CD4-positive, alpha-beta T cell treated with Interleukin-6 for 4 hours (primary cell): Measurements from ENCODE around the gene SS18.

ENCODE experiments used
- DNase-seq: peaks from one replicate; pipeline ENCODE4 v3.0.0-alpha.2; 2020; ENCODE audit warnings: mixed read lengths

The SS18 gene

GRCh38 chr18:26071020-26071419, 19.4 kb downstream of the SS18 start:
- no peak for DNase-seq

GRCh38 chr18:26059357-26059756, 31.1 kb downstream of the SS18 start:
- DNase-seq = no peak

GRCh38 chr18:26057344-26057773, 33.1 kb downstream of the SS18 start:
- DNase-seq = no peak

GRCh38 chr18:26056291-26056690, 34.1 kb downstream of the SS18 start:
- no peak for DNase-seq

- DNase-seq = no peak
These were observed 37.9 kb downstream of the SS18 start for GRCh38 chr18:26052505-26052904.

DNA sequence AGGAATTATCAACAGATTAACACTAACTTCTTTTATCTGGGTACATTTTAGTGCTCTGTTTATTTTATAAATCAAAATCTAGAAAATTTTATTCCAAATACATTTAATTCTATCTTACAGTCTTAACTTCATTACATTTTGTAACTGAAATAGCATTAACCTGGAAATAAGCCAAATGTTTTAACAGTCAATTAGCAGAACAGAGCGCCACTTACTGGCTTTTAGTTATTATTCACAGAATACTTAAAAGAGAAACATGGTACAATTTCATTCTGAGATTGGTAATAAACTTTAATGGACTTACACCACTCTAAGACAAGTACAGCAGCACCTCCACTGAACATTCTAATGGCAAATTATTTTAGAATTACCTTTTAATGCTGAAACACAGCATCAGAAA, 38.6 kb downstream of the SS18 start:
- no peak for DNase-seq

- DNase-seq = no peak
These were observed 43.9 kb downstream of the SS18 start for GRCh38 chr18:26046419-26047077.

GRCh38 chr18:26044807-26045206, 45.6 kb downstream of the SS18 start:
- DNase-seq = no peak

DNA sequence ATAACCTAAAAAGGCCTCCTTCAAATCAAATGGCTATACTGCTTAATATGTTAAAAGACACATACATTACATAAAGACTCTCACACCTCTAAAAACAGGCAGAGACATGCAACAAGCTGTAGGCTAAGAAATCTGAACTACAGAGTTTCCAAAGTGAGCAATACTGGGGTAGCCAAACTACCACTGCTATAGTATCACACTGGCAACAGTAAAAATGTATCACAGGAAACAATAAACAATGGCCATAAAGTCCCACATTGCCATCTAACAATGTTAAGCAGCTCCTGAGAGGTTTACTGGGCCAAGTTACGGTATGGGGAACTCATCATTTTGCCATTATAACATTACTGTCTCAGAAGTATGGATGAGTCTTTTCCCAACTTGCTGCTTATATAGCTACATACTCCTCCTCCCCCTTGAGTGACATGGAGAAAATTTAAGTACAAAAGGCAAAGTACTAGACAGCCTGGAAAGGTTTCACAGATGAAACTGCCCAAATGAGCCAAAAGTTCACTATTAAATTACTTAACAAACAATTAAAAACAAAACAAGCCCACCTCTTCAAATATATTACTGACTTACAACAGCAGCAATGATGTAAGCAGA, 50.3 kb downstream of the SS18 start:
- no peak for DNase-seq

DNA sequence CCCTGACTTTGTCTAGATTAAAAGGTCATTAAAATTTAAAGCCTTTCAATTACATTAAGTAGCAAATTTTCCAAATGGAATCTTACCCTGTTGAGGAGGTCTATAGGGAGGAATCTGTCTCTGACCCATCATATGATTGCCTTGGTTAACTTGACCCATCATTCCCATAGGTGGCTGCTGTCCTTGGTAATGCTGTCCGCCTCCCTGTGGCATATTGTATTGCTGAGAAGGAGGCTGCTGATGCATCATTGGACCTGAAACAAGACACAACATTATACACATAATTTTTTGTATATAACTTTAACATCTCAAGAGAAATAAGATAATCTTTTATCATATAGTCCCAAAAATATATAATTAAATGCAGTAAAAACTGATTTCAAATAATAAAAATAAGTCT, 51.2 kb downstream of the SS18 start:
- DNase-seq = no peak

- DNase-seq = no peak
These were observed 53.8 kb downstream of the SS18 start for GRCh38 chr18:26036635-26037034.

DNA sequence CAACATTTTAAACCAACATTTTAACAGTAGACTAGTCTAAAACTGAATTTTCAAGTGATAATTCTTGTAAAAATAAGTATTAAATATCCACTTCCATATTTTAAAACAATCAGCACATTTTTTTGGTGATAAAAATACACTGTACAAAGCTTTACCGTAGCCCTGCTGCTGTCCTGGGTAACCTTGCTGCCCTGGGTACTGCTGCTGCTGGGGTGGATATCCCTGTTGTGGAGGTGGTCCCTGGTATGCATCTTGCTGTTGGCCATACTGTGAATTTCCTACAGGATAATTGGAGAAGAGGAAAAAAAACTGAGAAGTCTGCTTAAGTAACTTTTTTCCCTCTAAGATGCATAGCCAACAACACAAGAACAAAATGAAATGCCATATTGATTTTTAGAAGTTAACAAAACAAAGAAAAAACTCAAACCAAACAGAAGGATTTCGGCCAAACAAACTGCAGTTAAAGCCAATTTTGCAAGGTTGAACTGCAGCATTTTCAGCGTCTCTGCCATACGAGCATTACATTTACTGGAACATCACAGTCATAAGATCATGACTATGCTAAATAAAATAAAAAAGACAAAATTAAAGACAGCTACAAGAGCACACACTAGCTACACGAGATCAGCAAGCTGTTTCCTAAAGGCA, 55.4 kb downstream of the SS18 start:
- DNase-seq = no peak

- no peak for DNase-seq
These were observed 67.8 kb downstream of the SS18 start for GRCh38 chr18:26022585-26022984.

- DNase-seq = no peak
These were observed 69.2 kb downstream of the SS18 start for GRCh38 chr18:26021061-26021754.

DNA sequence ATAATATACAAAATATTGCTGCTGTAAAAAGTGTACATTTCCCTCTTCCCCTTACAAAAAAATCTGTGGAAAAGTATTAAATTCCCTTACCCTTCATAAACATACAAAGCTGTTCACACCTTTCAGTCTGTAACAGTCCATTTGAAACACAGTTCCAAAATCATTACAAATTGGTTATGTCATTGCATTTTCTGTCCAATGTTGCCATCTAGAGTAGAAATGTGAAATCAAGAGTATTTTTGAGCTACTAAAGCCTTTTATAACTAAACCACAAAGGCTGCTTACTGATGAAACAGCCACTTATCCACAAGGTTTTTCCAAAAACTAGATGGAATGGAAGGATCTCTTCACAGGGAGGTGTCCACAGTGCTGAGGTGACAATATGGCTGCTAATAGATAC, 72.5 kb downstream of the SS18 start:
- DNase-seq = no peak

DNA sequence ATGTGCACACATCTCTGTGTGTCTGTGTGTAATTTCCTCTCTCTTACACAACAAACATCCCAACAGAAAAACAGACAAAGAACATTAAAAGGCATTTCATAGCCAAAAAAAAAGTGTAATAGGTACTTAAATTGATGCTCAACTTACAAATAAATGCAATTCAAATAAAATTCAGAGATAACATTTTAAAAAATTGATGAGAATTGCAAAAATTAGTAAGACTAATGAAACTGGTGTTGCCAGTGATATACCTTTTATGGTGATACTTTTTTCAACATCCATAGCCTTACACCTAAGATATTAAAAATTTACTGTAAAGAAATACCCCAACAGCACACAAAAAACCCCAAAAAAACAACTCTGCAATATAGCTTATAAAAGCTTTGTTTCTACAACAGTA, 76.0 kb downstream of the SS18 start:
- no peak for DNase-seq

GRCh38 chr18:26008619-26009018, 81.8 kb downstream of the SS18 start:
- no peak for DNase-seq

GRCh38 chr18:26008096-26008495, 82.3 kb downstream of the SS18 start:
- DNase-seq = no peak

DNA sequence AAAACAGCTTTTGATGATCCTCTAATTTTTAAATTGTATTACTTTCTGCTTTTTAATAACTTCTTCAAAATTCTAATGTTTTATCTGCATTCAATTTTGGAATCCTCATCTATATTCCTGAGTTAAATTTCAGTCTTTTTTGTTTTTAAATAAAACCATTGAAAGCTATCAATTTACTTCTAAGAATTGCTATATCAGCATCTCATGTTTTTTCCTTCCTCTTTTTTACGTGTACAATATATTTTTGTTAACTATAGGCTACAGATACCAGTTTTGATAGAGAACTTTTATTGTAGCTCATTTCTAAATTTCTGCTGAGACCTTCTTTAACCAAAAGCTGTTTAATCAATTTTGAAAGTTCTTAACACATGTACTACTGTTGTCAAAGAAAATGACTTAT, 84.5 kb downstream of the SS18 start:
- DNase-seq = no peak

GRCh38 chr18:26004832-26005231, 85.6 kb downstream of the SS18 start:
- DNase-seq = no peak

DNA sequence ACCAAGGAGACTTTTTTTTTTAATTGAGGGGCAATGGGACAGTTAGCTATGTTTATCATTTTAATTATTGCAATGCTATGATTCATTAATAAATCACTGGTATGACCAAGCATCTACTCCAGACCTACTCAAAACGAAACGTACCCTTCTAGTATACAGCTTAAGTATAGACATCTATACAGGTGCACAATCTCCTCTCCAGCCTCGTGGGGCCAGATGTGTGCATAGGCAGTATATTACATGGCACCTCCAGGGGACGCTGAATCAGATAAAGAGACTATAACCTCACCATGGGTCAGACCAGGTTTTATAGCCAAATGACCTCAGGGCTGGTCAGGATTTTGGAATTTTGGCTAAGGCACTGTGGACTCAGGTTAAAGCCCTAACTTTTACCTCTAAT, 86.6 kb downstream of the SS18 start:
- no peak for DNase-seq

DNA sequence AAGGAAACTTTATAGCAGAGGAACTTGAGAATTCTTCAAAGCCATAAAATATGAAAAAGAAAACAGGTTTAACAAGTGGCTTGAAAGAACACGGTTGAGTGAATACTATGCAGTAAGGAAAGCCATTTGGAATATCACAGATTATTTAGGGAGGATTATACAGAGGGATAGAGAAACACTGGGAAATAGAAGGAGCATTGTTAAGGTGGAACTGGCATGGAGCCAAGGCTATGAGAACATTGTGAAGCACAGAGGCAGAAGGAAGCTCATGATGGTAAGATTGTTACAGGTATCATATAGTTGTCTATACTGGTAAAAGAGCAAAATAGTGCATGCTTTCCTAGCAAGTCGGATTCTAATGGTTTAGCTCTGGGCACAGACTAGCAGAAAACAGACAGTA, 87.1 kb downstream of the SS18 start:
- DNase-seq = no peak

DNA sequence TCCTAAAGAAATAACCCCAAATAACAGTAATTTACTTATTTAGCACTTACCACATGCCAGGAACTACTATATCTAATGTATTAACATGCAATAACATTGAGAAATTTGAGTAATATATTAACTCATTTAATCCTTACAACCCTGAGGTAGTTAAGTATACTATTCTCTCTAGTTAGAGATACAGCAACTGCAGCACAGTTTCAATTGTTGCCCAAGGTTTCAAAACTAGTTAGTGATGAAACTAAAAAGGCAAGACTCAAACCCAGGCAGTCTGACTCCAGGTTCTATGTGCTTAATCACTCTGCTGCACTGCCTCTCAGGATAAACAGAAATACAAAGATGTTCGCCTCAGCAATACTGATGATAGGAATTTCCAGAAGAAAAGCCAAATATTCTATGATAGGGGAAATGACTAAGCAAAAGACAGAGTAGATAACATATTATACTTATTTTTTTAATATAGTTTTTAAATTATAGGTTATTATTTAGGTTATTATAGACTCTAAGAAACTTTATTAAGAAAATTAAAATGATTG, 88.0 kb downstream of the SS18 start:
- DNase-seq = no peak

DNA sequence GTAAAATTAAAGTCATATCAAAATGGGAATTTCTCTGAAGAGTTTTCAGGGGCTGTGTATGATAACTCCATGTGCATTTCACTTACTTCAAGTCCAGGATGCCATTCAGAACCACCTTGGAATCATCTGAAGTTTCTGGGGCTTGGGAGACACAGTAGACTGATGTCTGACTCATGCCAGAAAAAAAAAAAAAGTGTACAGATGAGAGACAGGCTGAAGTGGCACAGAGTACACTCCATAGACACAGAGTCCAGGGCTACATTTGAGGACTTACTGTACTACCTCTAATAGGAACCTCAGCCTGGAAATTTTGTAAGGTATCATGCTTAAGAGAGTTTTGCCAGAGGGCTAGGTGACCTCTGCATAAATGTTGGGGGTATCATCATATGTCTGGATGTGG, 92.0 kb downstream of the SS18 start:
- DNase-seq = no peak
